Measurements from ENCODE around the gene CABP1.

GRCh38 chr12:120668868-120669840, 28.7 kb downstream of the CABP1 start:
- no peak for TF ChIP-seq REST (IDR thresholded peaks at IDR 0.05; ENCODE audit: insufficient read depth in 1 of 2, low read depth in 2 of 2, low read length in 1 of 2)
- TF ChIP-seq CTCF (IDR thresholded peaks at IDR 0.05) = no peak
- no peak for TF ChIP-seq TCF7L2 (IDR thresholded peaks at IDR 0.05; ENCODE audit: low read depth, low read length)
- TF ChIP-seq POLR2AphosphoS5 (IDR thresholded peaks at IDR 0.05; ENCODE audit: low read depth, low read length) = no peak

Measured in Panc1 (cell line).